Lower lobe of right lung (tissue), 2 donors: ENCODE data around the gene GMPR. TPM values are rescaled to one million over a fixed set of nuclear protein-coding genes. Genes with fewer than 3 reads are reported as not detected.

Experiments used
- ATAC-seq, 2 donors: fragments of 200-7000 bp; cut with Tn5 transposase; one replicate each; pipeline ENCODE4 v1.9.1; 2020 to 2022; ENCODE audit warnings: mild to moderate bottlenecking in 2 of 2, moderate library complexity in 2 of 2
- DNase-seq: peaks from one replicate; pipeline ENCODE4 v3.0.0-alpha.2; 2020
- H3K27ac ChIP-seq: fragments of 200-600 bp; one replicate; pipeline ENCODE4 v1.8.0; 2022
- H3K27me3 ChIP-seq: fragments of 200-600 bp; one replicate; pipeline ENCODE4 v1.8.0; 2022; ENCODE audit warnings: low read depth
- H3K36me3 ChIP-seq: fragments of 200-600 bp; one replicate; pipeline ENCODE4 v1.8.0; 2022; ENCODE audit warnings: mild to moderate bottlenecking
- H3K4me1 ChIP-seq: fragments of 200-600 bp; one replicate; pipeline ENCODE4 v1.8.0; 2022
- H3K4me3 ChIP-seq: fragments of 200-600 bp; one replicate; pipeline ENCODE4 v1.8.0; 2022; ENCODE audit warnings: mild to moderate bottlenecking
- H3K9me3 ChIP-seq: fragments of 200-600 bp; one replicate; pipeline ENCODE4 v1.8.0; 2022
- intact Hi-C: fragments of 100-400 bp; cut with DNase I; formaldehyde crosslinking; loops from one replicate; pipeline ENCODE4 v1.11.0; 2022
- total RNA-seq: library from RNA; stranded (reverse); fragmentation: NEBNext Ultra II Directional; extraction: Animal tissue kit (Norgen Biotek cat#: 25700); gene quantifications from one replicate; pipeline ENCODE4 v1.2.1, GENCODE V29; 2021
- TF ChIP-seq, protein P1 (sequence below): fragments of 200-600 bp; IDR thresholded peaks from one replicate; pipeline ENCODE4 v1.8.0; 2022; ENCODE audit warnings: antibody characterized with exemption, mild to moderate bottlenecking
- donor health status: DM: no; HTN: yes; CAD: no; lungs with severe emphysema.

GMPR gene
- total RNA-seq, 1 donor from 2014 or later = 22.5 TPM

- no peak for ATAC-seq
- intact Hi-C loops = no loop called here
- TF ChIP-seq, protein P1, sequence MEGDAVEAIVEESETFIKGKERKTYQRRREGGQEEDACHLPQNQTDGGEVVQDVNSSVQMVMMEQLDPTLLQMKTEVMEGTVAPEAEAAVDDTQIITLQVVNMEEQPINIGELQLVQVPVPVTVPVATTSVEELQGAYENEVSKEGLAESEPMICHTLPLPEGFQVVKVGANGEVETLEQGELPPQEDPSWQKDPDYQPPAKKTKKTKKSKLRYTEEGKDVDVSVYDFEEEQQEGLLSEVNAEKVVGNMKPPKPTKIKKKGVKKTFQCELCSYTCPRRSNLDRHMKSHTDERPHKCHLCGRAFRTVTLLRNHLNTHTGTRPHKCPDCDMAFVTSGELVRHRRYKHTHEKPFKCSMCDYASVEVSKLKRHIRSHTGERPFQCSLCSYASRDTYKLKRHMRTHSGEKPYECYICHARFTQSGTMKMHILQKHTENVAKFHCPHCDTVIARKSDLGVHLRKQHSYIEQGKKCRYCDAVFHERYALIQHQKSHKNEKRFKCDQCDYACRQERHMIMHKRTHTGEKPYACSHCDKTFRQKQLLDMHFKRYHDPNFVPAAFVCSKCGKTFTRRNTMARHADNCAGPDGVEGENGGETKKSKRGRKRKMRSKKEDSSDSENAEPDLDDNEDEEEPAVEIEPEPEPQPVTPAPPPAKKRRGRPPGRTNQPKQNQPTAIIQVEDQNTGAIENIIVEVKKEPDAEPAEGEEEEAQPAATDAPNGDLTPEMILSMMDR = no peak
- Histone ChIP-seq H3K27ac (no peak overlapping the region), H3K4me3 (no peak overlapping the region), H3K36me3 (no peaks in the 10 kb centered on the region), H3K4me1 (peaks cover 8% of the 10 kb centered on the region), H3K9me3 (no peaks in the 10 kb centered on the region), H3K27me3 (no peaks in the 10 kb centered on the region)
- DNase-seq = no peak
Observed at GRCh38 chr6:16199804-16200203, 38.6 kb upstream of the GMPR start.

DNA sequence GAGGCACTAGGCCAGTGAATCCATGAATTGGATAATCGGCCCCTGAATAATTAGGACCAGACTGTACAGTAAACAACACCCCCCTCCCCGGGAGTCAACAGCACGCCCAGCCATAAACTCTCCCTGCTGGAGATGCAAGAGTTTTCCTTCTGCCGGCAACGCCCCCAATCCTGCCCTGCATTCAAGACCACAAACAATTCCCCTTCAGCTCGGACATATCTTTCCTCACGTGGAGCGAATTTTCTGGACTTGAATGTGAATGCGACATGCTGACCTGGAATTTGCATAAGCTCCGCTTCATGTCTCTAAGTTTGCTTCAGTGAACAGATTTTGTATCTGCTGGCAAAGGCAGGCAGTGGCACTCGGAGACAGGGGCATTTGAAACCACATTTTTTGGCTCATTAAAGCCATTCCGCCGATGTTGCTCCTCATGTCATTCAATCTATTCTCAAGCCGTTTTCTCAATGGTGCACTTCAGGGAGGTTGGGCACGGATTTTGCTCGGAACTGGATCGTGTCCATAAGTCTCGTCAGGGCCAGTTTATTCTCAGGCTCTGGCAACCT lies 38.0 kb upstream of the GMPR start:
- no peak for ATAC-seq
- intact Hi-C loops = no loop called here
- peaks cover 8% of the 10 kb centered on the region for H3K4me1 ChIP-seq
- H3K9me3 ChIP-seq = no peaks in the 10 kb centered on the region
- H3K27me3 ChIP-seq = no peaks in the 10 kb centered on the region
- peak overlapping the region; percentile 23 for H3K4me3 ChIP-seq
- peak; percentile 24 for DNase-seq
- no peaks in the 10 kb centered on the region for H3K36me3 ChIP-seq
- TF ChIP-seq, protein P1 = no peak
- H3K27ac ChIP-seq = no peak overlapping the region

DNA sequence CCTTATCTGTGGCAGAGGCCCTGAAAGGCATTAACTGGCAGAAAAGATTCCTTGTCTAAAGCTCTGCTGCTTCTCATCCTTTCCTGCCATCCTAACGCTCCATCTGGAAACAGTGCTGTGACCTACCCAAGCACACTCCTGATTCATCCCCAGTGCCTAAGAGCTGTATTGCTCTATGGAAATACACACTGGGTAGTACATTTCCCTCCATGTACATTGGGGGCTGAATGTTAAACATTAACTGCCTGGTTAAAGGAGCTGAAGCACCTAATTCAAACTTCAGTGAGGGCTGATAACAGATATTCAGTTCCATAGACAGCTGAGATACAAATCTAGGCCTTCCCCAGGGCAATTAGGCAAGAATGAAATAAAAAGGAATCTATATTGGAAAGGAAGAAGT lies 36.7 kb upstream of the GMPR start:
- Histone ChIP-seq H3K36me3 (no peaks in the 10 kb centered on the region), H3K27me3 (no peaks in the 10 kb centered on the region), H3K27ac (no peak overlapping the region), H3K4me1 (peaks cover 8% of the 10 kb centered on the region), H3K4me3 (no peak overlapping the region), H3K9me3 (no peaks in the 10 kb centered on the region)
- intact Hi-C loops = no loop called here
- DNase-seq = no peak
- ATAC-seq = no peak
- TF ChIP-seq, protein P1 = no peak

DNA sequence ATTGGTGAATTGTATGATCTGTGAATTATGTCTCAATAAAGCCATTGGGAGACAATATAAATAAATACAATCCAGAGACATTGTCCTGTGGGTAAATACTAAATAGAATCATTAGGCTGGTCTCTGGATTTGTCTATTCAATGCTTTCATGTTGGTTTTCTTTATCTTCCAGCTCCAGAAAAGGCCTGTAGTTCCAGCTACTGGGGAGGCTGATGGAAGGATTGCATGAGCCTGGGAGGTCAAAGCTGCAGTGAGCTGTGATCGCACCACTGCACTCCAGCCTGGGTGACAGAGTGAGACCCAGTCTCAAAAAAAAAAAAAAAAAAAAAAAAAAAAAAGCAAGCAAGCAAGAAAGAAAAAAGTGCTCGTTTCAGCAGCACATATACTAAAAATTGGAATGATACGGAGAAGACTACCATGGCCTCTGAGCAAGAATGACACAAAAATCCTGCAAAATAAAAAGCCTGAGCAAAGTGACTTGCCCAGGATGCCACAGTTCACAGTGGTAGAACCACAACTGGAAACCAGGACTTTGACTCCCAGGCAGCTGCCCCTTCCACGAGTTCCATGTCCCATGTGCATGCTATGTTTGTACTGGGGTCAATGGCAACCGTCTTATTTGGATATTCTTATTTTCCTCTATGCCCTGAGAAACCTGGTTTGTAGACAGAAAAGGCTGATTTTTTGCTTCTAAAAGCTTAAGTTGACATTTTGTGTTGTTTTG lies 33.6 kb upstream of the GMPR start:
- H3K4me1 ChIP-seq = peaks cover 8% of the 10 kb centered on the region
- H3K27ac ChIP-seq = peak overlapping the region; percentile 10
- TF ChIP-seq, protein P1 = no peak
- no peak overlapping the region for H3K4me3 ChIP-seq
- H3K36me3 ChIP-seq = no peaks in the 10 kb centered on the region
- DNase-seq (no peak), ATAC-seq (no peak)
- intact Hi-C loops = no loop called here
- H3K27me3 ChIP-seq = no peaks in the 10 kb centered on the region
- H3K9me3 ChIP-seq = no peaks in the 10 kb centered on the region

- no peaks in the 10 kb centered on the region for H3K36me3 ChIP-seq
- TF ChIP-seq, protein P1 = no peak
- H3K27ac ChIP-seq = peak overlapping the region; percentile 10
- peak; percentile 32 to 37 for ATAC-seq
- no peaks in the 10 kb centered on the region for H3K27me3 ChIP-seq
- H3K9me3 ChIP-seq = no peaks in the 10 kb centered on the region
- H3K4me3 ChIP-seq = no peak overlapping the region
- H3K4me1 ChIP-seq = peaks cover 4% of the 10 kb centered on the region
- no peak for DNase-seq
- intact Hi-C loops = no loop called here
Observed at GRCh38 chr6:16205377-16206144, 32.8 kb upstream of the GMPR start.
